ENCODE data around the gene NCLN. TPM values are rescaled to one million over a fixed set of nuclear protein-coding genes. Genes with fewer than 3 reads are reported as not detected.
"Not testable (repeated sequence)": the region's sequence is repeated elsewhere in the genome, so short reads cannot be mapped to it uniquely, and the experiment has no call there.

NCLN gene
- total RNA-seq, 1 experiment from 2014 or later: 29.2 TPM

- no peak for DNase-seq (ENCODE audit: low read depth)
Observed at GRCh38 chr19:3198901-3199700, 13.4 kb downstream of the NCLN start.

DNA sequence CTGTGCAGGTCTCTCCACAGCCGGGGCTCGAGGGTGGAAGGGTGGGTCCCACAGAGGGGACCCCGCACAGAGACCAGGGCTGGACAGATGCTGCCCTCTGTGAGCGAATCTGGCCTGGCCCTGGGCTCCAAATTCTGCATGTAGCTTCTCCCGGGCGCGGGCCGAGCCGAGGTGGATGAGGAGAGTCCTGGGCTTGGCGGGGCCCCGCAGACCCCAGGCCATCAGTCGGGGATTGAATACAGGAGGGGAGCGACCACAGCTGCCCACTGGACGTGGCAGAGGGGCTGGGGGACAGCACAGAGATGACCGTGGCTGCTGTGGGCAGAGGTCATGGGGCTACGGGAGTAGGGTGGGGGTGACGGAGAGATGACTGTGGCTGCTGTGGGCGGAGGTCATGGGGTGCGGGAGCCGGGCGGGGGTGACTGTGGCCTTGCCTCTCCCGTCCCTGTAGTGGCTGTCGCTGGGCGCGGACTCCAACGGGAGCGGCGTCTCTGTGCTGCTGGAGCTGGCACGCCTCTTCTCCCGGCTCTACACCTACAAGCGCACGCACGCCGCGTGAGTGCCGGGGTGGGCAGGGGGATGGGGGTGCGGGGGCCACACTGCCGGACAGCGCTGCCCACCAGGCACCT lies 15.5 kb downstream of the NCLN start:
- DNase-seq (ENCODE audit: low read depth): no peak

- DNase-seq (ENCODE audit: low read depth): no peak
Observed at GRCh38 chr19:3201911-3202310, 16.2 kb downstream of the NCLN start.

- no peak for DNase-seq (ENCODE audit: low read depth)
Observed at GRCh38 chr19:3202346-3202745, 16.6 kb downstream of the NCLN start.

DNA sequence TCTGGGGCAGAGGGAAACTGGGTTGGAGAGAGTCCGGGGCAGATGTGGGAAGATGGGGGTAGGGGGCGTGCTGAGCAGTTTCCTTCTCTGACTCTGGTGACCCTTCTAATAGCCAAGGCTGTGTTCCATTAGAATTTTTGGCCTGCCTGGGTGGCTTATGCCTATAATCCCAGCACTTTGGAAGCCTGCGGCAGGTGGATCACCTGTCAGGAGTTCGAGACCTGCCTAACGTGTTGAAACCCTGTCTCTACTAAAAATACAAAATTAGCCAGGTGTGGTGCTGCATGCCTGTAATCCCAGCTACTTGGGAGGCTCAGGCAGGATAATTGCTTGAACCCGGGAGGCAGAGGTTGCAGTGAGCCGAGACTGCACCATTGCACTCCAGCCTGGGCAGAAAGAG lies 17.2 kb downstream of the NCLN start:
- not testable (repeated sequence) for DNase-seq (ENCODE audit: low read depth)

DNA sequence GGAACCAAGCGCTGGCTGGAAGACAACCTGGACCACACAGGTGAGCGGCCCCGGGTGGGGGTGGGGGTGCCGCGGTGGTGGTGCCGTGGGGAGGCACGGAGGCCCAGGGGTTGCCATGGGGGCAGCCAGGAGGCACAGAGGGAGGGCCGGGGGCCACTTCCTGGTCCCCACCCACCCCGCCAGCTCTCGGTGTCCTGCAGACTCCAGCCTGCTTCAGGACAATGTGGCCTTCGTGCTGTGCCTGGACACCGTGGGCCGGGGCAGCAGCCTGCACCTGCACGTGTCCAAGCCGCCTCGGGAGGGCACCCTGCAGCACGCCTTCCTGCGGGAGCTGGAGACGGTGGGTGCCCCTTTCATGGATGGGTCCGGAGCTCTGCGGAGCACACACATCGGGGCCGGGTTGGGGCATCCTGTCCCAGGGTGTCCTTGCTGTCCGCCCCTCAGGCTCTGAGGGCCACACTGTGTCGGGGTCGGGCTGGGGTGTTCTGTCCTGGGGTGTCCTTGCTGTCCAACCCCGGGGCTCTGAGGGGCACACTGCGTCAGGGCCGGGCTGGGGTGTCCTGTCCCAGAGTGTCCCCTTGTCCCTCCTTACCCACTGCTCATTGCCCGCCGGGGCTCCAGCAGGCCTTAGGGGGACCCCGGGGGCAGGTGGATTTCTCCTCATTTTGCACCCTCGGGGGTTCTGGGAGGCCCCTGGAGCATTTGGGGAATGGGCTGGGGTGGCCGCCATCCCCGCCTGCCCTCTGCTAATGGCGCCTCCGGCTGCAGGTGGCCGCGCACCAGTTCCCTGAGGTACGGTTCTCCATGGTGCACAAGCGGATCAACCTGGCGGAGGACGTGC lies 18.3 kb downstream of the NCLN start:
- no peak for DNase-seq (ENCODE audit: low read depth)

DNA sequence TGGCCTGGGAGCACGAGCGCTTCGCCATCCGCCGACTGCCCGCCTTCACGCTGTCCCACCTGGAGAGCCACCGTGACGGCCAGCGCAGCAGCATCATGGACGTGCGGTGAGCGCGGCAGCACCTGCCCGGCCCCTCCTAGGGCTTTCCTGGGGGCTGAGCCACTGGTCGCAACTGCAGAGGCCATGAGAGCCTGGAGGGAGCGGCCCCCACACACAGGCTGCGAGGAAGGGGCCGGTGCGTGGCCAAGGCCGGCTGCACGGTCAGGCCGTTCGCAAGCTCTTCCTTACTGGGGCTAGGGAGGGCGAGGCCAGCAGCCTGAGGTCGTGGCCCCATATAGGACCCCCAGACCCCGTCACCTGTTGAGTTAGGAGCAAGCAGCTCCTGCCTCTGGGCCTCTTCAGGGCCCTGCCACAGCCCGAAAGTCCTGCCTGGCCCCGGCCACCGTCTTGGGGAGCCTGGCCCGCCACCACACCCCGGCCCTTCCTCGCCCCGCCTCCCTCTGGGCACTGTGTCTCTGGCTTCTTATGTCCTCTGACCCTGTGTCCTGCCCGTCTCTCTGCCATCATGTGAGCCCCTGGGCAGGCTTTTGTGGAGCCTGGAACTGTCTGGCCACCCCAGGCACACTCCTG lies 19.0 kb downstream of the NCLN start:
- DNase-seq (ENCODE audit: low read depth): no peak

- DNase-seq (ENCODE audit: low read depth): no peak
Observed at GRCh38 chr19:3206216-3206953, 20.7 kb downstream of the NCLN start.

DNA sequence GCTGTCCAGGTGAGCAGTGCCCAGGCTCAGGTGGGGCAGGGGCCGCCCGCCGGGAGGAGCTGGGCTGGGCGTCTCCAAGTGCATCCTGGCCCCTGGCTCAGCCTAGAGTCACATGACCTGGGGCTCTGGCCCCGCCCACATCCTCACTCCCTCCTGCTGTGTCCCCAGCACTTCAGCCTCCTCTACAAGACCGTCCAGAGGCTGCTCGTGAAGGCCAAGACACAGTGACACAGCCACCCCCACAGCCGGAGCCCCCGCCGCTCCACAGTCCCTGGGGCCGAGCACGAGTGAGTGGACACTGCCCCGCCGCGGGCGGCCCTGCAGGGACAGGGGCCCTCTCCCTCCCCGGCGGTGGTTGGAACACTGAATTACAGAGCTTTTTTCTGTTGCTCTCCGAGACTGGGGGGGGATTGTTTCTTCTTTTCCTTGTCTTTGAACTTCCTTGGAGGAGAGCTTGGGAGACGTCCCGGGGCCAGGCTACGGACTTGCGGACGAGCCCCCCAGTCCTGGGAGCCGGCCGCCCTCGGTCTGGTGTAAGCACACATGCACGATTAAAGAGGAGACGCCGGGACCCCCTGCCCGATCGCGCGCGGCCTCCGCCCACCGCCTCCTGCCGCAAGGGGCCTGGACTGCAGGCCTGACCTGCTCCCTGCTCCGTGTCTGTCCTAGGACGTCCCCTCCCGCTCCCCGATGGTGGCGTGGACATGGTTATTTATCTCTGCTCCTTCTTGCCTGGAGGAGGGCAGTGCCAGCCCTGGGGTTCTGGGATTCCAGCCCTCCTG lies 21.9 kb downstream of the NCLN start:
- DNase-seq (ENCODE audit: low read depth): no peak

DNA sequence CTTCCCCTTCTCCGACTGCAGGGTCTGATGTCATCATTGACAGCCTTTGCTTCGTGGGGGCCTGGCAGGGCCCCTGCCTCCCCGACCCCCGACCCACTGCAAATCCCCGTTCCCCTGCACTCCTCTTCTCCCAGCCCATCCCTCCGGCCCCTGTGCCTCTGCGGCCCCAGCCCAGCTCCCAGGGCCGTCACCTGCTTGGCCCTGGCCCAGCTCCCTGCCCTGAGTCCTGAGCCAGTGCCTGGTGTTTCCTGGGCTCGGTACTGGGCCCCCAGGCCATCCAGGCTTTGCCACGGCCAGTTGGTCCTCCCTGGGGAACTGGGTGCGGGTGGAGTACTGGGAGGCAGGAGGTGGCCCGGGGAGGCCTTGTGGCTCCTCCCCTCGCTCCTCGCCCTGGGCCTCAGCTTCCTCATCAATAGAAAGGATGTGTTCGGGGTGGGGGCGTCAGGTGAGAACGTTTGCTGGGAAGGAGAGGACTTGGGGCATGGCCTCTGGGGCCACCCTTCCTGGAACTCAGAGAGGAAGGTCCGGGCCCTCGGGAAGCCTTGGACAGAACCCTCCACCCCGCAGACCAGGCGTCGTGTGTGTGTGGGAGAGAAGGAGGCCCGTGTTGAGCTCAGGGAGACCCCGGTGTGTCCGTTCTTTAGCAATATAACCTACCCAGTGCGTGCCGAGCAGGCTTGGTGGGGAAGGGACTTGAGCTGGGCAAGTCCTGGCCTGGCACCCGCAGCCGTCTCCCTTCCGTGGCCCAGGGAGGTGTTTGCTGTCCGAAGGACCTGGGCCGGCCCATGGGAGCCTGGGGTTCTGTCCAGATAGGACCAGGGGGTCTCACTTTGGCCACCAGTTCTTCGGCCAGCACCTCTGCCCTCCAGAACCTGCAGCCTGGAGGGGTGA lies 22.8 kb downstream of the NCLN start:
- DNase-seq (ENCODE audit: low read depth): no peak

DNA sequence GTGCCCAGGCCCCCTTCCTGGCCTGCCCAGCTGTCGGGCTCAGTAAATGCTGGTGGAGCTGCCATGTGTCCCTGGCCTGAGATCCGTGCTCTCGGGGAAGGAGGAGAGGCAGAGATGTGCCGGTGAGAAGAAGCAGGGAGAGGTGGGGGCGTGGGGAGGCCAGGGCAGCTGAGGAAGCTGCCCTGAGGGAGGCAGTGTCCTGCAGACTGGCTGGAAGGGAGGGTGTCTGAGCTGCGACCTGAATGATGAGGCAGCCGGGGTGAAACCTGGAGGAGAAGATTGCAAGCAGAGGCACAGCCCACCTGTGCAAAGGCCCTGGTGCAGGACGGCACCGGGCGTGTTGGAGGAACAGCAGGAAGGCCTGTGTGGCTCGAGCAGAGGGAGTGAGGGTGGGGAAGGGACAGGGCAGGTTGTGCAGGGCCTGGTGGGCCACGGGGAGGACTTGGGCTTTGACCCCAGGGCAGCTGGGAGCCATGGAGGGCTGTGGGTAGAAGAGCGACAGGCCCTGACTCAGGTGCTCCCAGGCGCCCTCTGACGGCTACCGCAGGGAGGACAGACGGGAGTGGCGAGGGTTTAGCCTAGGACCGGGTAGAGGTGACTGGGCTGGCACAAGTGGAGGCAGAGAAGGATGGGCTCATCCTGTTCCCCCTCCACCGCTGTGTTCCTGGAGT lies 24.8 kb downstream of the NCLN start:
- DNase-seq (ENCODE audit: low read depth): peak; percentile 32

DNA sequence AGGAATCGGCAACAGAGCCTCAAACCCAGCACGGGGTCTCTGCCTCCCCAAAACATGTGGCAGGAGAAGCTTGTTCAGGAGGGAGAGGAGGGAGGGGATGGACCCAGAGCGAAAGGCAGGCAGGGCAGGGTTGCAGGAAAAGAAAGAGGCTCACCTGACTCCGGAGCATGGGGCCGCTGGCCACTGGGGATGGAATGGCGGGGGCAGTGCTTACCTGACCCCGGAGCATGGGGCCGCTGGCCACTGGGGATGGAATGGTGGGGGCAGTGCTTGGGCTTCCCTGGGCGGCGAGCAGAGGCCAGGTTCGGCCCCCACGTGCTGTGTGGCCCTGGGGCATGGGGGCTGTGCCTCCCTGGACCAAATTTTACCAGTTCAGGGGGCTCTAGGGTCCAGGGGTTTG lies 25.5 kb downstream of the NCLN start:
- no peak for DNase-seq (ENCODE audit: low read depth)

GRCh38 chr19:3213159-3213558 lies 27.4 kb downstream of the NCLN start:
- no peak for DNase-seq (ENCODE audit: low read depth)

- DNase-seq (ENCODE audit: low read depth): no peak
Observed at GRCh38 chr19:3216874-3217273, 31.1 kb downstream of the NCLN start.

DNA sequence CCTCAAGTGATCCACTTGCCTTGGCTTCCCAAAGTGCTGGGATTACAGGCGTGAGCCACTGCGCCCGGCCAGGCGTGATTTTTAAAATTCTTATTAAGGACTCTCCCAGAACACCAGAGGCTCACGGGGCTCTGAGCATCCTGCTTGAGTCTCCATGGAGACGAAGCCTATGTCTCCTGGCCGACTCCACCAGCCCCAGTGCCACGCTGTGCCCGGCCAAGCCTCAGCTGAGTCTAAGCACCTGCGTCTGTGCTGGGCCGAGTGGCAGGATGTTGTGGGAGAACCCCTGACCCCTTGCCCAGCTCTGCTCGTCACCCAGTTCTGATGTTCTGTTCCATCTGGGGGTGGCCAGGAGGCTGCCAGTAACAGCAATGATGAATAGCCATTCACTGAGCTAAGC lies 34.8 kb downstream of the NCLN start:
- no peak for DNase-seq (ENCODE audit: low read depth)

- DNase-seq (ENCODE audit: low read depth): not testable (repeated sequence)
Observed at GRCh38 chr19:3221576-3221975, 35.8 kb downstream of the NCLN start.

- DNase-seq (ENCODE audit: low read depth): no peak
Observed at GRCh38 chr19:3222709-3223108, 37.0 kb downstream of the NCLN start.

- peak; percentile 31 for DNase-seq (ENCODE audit: low read depth)
Observed at GRCh38 chr19:3224346-3225168, 38.8 kb downstream of the NCLN start, which contains the start of gene CELF5. Gene CELF5 (plus strand): TSS chr19:3224661. CDS start chr19:3224740, 79 bp downstream.
